OCI-LY7 (cell line): ENCODE results near the gene ANKRD17. TPM values are rescaled to one million over a fixed set of nuclear protein-coding genes. Genes with fewer than 3 reads are reported as not detected.

Source experiments
- BruUV-seq: library from RNA; stranded (reverse); fragments of 400-500 nt; replicated peaks from 2 replicates; lab custom pipeline; 2021; lab: Mats Ljungman, UMichigan
- CTCF ChIA-PET: fragments of 300-600 bp; sonication (Branson Sonifier 250); formaldehyde crosslinking; loops from one replicate; lab custom pipeline; 2022; ENCODE audit warnings: antibody characterized with exemption; ENCODE audit not compliant: unreplicated experiment; lab: Charles Lee
- POLR2A ChIA-PET: fragments of 300-600 bp; sonication (Branson Sonifier 250); formaldehyde crosslinking; loops from one replicate; lab custom pipeline; 2022; ENCODE audit warnings: antibody characterized with exemption; lab: Charles Lee
- DNase-seq: peaks from one replicate; pipeline ENCODE4 v3.0.0-alpha.2; 2015; ENCODE audit warnings: low spot score
- H2AFZ ChIP-seq: fragments of 200-600 bp; sonication (generic), shearing (Covaris generic); 2 replicates; pipeline ENCODE4 v1.6.1; 2014; ENCODE audit warnings: mild to moderate bottlenecking, antibody characterized with exemption, low read length, moderate library complexity
- H3K27ac ChIP-seq: fragments of 200-600 bp; sonication (generic); 2 replicates; pipeline ENCODE4 v1.5.1; 2014; ENCODE audit warnings: mixed run types, low read depth, mild to moderate bottlenecking, moderate library complexity, low read length, inconsistent platforms; ENCODE audit not compliant: poor library complexity, severe bottlenecking
- H3K36me3 ChIP-seq: fragments of 200-600 bp; sonication (generic); 2 replicates; pipeline ENCODE4 v1.6.1; 2014; ENCODE audit warnings: mild to moderate bottlenecking, antibody characterized with exemption, low read length, moderate library complexity, mixed read lengths; ENCODE audit not compliant: insufficient read depth
- H3K4me1 ChIP-seq: fragments of 200-600 bp; sonication (generic); 2 replicates; pipeline ENCODE4 v1.5.1; 2014; ENCODE audit warnings: mild to moderate bottlenecking, low read length; ENCODE audit not compliant: insufficient read depth, poor library complexity, severe bottlenecking
- H3K4me2 ChIP-seq: fragments of 200-600 bp; sonication (generic); 2 replicates; pipeline ENCODE4 v1.6.1; 2014; ENCODE audit warnings: mild to moderate bottlenecking, low read length
- H3K4me3 ChIP-seq: fragments of 200-600 bp; sonication (generic); 2 replicates; pipeline ENCODE4 v1.5.1; 2014; ENCODE audit warnings: mild to moderate bottlenecking, low read depth, low read length; ENCODE audit not compliant: poor library complexity, severe bottlenecking
- H3K79me2 ChIP-seq: fragments of 200-600 bp; sonication (generic); 2 replicates; pipeline ENCODE4 v1.6.1; 2016; ENCODE audit warnings: low read depth, mild to moderate bottlenecking, low read length, moderate library complexity, mixed read lengths; ENCODE audit not compliant: insufficient read depth
- H3K9me2 ChIP-seq: fragments of 200-600 bp; sonication (generic); 2 replicates; pipeline ENCODE4 v1.6.1; 2016; ENCODE audit warnings: mild to moderate bottlenecking, low read length, mixed read lengths; ENCODE audit not compliant: insufficient read depth
- H3K9me3 ChIP-seq: fragments of 200-600 bp; sonication (generic); 2 replicates; pipeline ENCODE4 v1.6.1; 2014; ENCODE audit warnings: mild to moderate bottlenecking, mixed run types, low read length, mixed read lengths
- H4K20me1 ChIP-seq: fragments of 200-600 bp; sonication (generic); 2 replicates; pipeline ENCODE4 v1.6.1; 2014; ENCODE audit warnings: mild to moderate bottlenecking, antibody characterized with exemption, low read length, moderate library complexity, mixed read lengths; ENCODE audit not compliant: insufficient read depth
- EZH2phosphoT487 ChIP-seq: fragments of 200-600 bp; sonication (generic); IDR thresholded peaks from 2 replicates; pipeline ENCODE4 v1.6.1; 2018; ENCODE audit warnings: low read depth, borderline replicate concordance, mild to moderate bottlenecking, mixed run types, antibody characterized with exemption, low read length, moderate library complexity, mixed read lengths
- intact Hi-C: fragments of 100-400 bp; cut with micrococcal nuclease; formaldehyde crosslinking; loops from one replicate; pipeline ENCODE4 v1.10.0; 2022; ENCODE audit not compliant: unreplicated experiment
- total RNA-seq, 2 experiments: library from RNA; depleted of rRNA in 1 of 2; stranded (reverse); fragments of >200 nt in 1 of 2; shearing (Covaris generic) in 1 of 2; gene quantifications; 2 replicates each; pipeline ENCODE4 v1.2.3, GENCODE V29; 2014 to 2022
- TF ChIP-seq, protein P1 (sequence below): fragments of 200-600 bp; sonication (generic); conservative IDR thresholded peaks from 2 replicates; pipeline ENCODE4 v1.5.1; 2014; ENCODE audit warnings: mild to moderate bottlenecking, antibody characterized with exemption, low read length, moderate library complexity, mixed read lengths

ANKRD17 gene
- total RNA-seq, 2 experiments from 2014 or later, result 39.4 to 77.4 TPM

DNA sequence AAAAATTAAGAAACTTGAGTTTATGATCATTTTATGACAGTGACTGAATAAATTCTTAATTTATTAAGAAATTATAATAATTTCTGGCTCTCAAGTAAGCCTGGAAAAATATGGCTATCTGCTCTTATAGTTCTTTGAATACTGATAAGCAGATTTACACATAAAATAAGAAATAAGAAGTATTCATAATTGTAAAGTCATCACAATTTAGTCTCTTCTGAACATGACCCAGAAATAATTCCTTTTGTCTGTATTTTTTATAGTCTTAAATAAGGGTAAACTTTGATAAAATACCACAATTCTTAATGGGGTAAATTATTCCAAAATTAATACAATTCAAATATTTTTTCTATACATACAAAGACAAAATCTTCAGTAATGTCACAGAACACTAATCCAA, 72.7 kb downstream of the ANKRD17 start:
- TF ChIP-seq, protein P1, sequence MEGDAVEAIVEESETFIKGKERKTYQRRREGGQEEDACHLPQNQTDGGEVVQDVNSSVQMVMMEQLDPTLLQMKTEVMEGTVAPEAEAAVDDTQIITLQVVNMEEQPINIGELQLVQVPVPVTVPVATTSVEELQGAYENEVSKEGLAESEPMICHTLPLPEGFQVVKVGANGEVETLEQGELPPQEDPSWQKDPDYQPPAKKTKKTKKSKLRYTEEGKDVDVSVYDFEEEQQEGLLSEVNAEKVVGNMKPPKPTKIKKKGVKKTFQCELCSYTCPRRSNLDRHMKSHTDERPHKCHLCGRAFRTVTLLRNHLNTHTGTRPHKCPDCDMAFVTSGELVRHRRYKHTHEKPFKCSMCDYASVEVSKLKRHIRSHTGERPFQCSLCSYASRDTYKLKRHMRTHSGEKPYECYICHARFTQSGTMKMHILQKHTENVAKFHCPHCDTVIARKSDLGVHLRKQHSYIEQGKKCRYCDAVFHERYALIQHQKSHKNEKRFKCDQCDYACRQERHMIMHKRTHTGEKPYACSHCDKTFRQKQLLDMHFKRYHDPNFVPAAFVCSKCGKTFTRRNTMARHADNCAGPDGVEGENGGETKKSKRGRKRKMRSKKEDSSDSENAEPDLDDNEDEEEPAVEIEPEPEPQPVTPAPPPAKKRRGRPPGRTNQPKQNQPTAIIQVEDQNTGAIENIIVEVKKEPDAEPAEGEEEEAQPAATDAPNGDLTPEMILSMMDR, result no peak
- no peak for TF ChIP-seq EZH2phosphoT487
- ChIA-PET CTCF (no interaction called here), POLR2A (interaction anchor here (0.8 kb wide), 1 partner anchor 16 kb away, joined by 7 read pairs; no protein-coding TSS in a partner anchor)
- Histone ChIP-seq H3K79me2 (peaks cover 97% of the 10 kb centered on the region), H2AFZ (no peak overlapping the region), H3K9me2 (no peaks in the 10 kb centered on the region), H3K4me2 (no peak overlapping the region), H3K27ac (no peak overlapping the region), H3K9me3 (no peaks in the 10 kb centered on the region), H3K4me1 (peaks cover 25% of the 10 kb centered on the region), H4K20me1 (peaks cover 26% of the 10 kb centered on the region), H3K36me3 (peaks cover 54% of the 10 kb centered on the region), H3K4me3 (no peak overlapping the region)
- DNase-seq, result no peak
- BruUV-seq, result no TSS peak
- intact Hi-C loops, result no loop called here

- no TSS peak for BruUV-seq
- POLR2A ChIA-PET, result interaction anchor here (0.6 kb wide), 1 partner anchor 78 kb away, joined by 3 read pairs; the partner anchor contains the start of gene ANKRD17
Measured at GRCh38 chr4:73181231-73181630, 77.4 kb downstream of the ANKRD17 start.

DNA sequence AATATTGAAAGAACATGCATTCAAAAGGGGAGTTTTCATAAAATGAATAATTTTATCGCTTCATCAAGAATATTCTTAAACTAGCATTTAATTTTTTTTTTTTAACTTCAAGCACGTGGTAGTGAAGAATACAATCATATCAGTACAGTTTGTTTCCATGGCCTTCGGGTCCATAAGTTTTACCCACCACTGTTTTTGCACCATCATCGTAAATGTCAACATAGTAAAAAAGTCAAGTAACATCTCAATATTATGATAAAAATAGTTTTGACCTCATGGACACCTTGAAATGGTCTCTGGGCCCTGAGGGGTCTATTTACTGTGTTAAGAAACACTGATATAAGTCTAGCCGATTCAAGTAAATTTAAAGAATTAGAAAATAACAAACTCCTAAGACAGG, 80.2 kb downstream of the ANKRD17 start:
- H4K20me1 ChIP-seq, result peaks cover 25% of the 10 kb centered on the region
- peaks cover 18% of the 10 kb centered on the region for H3K4me1 ChIP-seq
- intact Hi-C loops, result no loop called here
- peaks cover 61% of the 10 kb centered on the region for H3K36me3 ChIP-seq
- H3K79me2 ChIP-seq, result peaks cover 97% of the 10 kb centered on the region
- H3K9me2 ChIP-seq, result no peaks in the 10 kb centered on the region
- H3K4me2 ChIP-seq, result no peak overlapping the region
- no peak overlapping the region for H3K4me3 ChIP-seq
- H2AFZ ChIP-seq, result no peak overlapping the region
- DNase-seq, result no peak
- ChIA-PET CTCF (no interaction called here), POLR2A (interaction anchor here (1.0 to 1.6 kb wide), 2 partner anchors 17 to 50 kb away, joined by 3 to 4 read pairs; no protein-coding TSS in a partner anchor)
- H3K27ac ChIP-seq, result no peak overlapping the region
- BruUV-seq, result no TSS peak
- peaks cover 18% of the 10 kb centered on the region; the same call in 1 of the 2 replicates for H3K9me3 ChIP-seq
- TF ChIP-seq, protein P1, result no peak
- TF ChIP-seq EZH2phosphoT487, result no peak

More at GRCh38 chr4:73181231-73181630, 77.4 kb downstream of the ANKRD17 start:
- CTCF ChIA-PET, result no interaction called here
- peak; percentile 20 for DNase-seq
- intact Hi-C loops, result no loop called here
- H3K9me3 ChIP-seq, result no peaks in the 10 kb centered on the region; the same call in 1 of the 2 replicates
- peaks cover 18% of the 10 kb centered on the region for H3K4me1 ChIP-seq
- H2AFZ ChIP-seq, result no peak overlapping the region
- H3K9me2 ChIP-seq, result no peaks in the 10 kb centered on the region
- H3K4me3 ChIP-seq, result no peak overlapping the region
- H4K20me1 ChIP-seq, result peaks cover 25% of the 10 kb centered on the region
- H3K27ac ChIP-seq, result no peak overlapping the region
- H3K36me3 ChIP-seq, result peaks cover 38% of the 10 kb centered on the region
- TF ChIP-seq EZH2phosphoT487, result no peak
- TF ChIP-seq, protein P1, result no peak
- H3K4me2 ChIP-seq, result peak overlapping the region; percentile 26
- peaks cover 97% of the 10 kb centered on the region for H3K79me2 ChIP-seq
